ENCODE measurements around the gene OSBPL3.

Gene OSBPL3

DNA sequence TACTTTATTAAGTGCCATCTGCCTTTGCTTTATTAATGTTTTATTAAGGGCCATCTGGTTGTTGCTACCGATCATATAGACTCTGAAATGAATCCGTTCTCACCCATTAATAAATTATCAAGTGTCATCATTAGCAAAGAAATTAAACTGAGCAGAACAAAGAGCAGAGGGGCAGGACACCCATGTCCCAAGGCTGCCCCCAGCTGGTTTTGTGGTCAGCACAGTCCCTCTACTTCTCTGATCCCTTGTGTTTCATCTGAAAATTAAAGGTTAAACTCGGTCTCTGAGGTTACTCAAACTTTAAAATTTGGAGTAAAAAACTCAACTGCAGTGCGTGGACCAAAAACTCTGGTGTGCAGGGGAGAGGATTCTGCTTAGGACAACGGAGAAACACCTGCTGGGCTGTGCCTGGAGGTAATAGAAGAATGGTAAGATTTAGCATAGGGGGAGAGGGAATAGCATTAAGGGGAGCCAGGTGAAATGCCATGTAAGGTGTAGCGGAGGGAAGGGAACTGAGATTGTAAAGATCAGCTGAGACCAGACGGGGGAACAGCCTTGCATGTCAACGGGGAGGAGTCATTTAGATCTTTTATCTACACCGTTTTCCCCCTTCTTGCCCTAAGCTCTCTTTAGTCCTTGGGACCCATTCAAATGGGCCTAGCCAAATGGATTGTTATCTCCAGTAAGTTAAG lies 212.0 kb downstream of the OSBPL3 start:
- in situ Hi-C loops (cut with HindIII; ENCODE audit: low pct_unique_long_range_greater_than_20kb, low sequenced_read_pairs), result no loop called here
- TF ChIP-seq JUND (IDR thresholded peaks at IDR 0.05; ENCODE audit: low read depth), result no peak
- no peak for DNase-seq (ENCODE audit: low read depth in 1 of 2, low spot score in 1 of 2)

DNA sequence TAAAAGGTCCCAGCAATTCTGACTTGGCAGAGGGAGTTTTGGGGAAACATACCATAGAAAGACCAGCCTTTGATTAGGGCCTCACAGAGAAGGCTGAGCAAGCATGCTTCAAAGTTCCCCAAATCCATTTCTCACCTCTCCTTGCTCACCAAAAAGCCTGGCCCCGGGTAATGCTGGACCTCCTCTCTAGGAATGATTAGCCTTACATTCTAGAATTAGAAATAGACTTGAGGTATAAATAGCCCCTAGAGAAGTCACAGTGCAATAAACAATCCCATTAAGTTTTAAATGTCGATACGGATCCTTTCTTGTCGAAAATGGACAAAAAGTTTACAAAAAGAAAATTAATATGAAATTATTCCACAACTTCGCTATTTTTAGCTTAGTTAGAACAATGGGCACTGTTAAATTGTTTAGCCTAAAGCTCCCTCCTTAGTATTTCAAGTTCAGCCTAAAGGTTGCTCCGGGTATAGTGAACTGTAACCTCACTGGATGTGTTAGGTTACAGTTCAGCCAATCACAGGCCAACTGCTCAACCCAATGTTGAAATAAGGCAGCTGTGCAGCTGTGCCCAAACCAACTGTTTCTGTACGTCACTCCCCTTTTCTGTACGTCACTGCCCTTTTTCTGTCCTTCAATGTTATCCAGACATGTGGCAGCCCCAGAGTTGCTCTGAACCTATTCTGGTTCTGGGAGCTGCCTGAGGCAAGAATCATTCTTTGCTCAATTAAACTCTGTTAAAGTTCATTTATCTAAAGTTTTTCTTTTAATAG lies 214.8 kb downstream of the OSBPL3 start:
- DNase-seq (ENCODE audit: low read depth in 1 of 2, low spot score in 1 of 2), result peak in 1 of 2 experiments; percentile 8
- no peak for TF ChIP-seq JUND (IDR thresholded peaks at IDR 0.05; ENCODE audit: low read depth)
- in situ Hi-C loops (cut with HindIII; ENCODE audit: low pct_unique_long_range_greater_than_20kb, low sequenced_read_pairs), result no loop called here

DNA sequence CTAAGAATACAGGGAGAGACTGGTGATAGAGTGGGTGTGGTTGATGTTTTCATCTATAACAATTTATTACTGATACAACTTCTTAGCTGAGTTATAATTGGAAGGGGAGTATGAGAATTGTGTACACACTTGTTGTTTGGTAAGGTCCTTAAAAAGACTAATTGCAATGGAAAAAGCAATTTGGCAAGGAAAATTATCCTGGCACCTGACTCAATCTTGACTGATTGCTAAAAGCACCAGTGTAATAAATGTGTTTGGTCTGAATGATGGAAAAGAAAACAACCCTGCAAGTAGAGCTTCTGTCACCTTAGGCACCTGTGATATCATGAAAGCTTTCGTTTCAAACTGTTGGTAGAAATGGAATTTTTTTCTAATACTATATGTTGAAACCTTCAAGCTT lies 216.0 kb downstream of the OSBPL3 start:
- no peak for DNase-seq (ENCODE audit: low read depth in 1 of 2, low spot score in 1 of 2)
- no peak for TF ChIP-seq JUND (IDR thresholded peaks at IDR 0.05; ENCODE audit: low read depth)
- in situ Hi-C loops (cut with HindIII; ENCODE audit: low pct_unique_long_range_greater_than_20kb, low sequenced_read_pairs), result no loop called here

DNA sequence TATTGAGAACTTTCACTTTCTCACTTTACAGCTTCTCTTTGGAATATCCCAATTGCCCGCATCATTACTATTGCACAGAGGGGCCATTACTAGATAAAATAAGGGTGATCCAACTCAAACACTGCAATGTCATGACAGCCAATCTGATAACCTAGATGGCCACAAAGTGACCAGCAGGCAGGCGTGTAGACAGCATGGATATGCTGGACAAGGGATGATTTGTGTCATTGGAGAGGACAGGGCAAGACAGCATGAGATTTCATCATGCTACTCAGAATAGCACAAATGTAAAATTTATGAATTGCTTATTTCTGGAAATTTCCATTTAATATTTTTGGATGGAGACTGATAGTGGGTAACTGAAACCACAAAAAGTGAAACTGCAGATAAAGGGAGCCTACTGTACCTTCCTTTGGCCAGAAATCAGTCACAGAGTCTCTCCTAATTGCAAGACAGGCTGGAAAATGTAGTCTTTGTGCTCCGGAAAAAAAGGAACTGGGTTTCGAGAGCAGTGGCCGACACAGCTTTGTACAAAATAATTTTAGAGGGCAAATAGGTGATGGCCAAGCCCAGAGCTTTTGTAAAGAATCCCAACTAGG lies 216.6 kb downstream of the OSBPL3 start:
- no peak for TF ChIP-seq JUND (IDR thresholded peaks at IDR 0.05; ENCODE audit: low read depth)
- in situ Hi-C loops (cut with HindIII; ENCODE audit: low pct_unique_long_range_greater_than_20kb, low sequenced_read_pairs), result no loop called here
- DNase-seq (ENCODE audit: low read depth in 1 of 2, low spot score in 1 of 2), result no peak

DNA sequence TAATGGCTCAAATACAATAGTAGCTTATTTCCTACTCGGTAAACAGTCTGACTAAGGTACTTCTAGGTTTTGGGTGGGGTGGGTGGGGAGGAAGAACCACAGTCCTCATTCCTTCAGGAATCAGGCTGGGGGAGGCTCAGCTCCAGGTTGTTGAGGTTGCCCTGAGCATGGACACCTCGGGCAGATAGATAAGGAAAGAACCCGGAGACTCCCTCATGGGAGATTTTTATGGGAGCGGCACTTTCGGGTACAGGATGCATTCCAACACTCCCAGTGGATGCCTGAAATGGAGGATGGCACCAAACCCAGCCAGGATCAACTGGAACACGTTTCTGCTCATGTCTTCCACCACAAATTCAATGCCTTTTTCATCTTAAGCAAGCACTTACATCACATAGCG lies 217.2 kb downstream of the OSBPL3 start:
- no peak for TF ChIP-seq JUND (IDR thresholded peaks at IDR 0.05; ENCODE audit: low read depth)
- DNase-seq (ENCODE audit: low read depth in 1 of 2, low spot score in 1 of 2), result no peak
- in situ Hi-C loops (cut with HindIII; ENCODE audit: low pct_unique_long_range_greater_than_20kb, low sequenced_read_pairs), result no loop called here

DNA sequence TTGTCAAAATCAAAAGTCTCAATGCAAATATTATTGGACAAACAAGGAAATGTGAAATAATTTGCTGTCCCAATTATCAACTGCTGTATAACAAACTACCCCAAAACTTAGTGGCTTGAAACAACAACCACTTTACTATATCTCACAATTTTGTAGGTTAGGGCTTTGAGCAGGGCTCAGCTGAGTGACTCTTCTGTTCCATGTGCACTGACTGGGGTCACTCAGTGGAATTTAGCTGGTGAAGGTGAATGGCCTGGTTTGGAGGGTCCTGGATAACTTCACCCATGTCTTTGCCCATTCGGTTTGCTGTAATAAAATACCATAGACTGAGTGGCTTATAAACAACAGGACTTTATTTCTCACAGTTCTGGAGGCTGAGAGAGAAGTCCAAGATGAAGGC lies 219.0 kb downstream of the OSBPL3 start:
- in situ Hi-C loops (cut with HindIII; ENCODE audit: low pct_unique_long_range_greater_than_20kb, low sequenced_read_pairs), result no loop called here
- no peak for TF ChIP-seq JUND (IDR thresholded peaks at IDR 0.05; ENCODE audit: low read depth)
- no peak for DNase-seq (ENCODE audit: low read depth in 1 of 2, low spot score in 1 of 2)

DNA sequence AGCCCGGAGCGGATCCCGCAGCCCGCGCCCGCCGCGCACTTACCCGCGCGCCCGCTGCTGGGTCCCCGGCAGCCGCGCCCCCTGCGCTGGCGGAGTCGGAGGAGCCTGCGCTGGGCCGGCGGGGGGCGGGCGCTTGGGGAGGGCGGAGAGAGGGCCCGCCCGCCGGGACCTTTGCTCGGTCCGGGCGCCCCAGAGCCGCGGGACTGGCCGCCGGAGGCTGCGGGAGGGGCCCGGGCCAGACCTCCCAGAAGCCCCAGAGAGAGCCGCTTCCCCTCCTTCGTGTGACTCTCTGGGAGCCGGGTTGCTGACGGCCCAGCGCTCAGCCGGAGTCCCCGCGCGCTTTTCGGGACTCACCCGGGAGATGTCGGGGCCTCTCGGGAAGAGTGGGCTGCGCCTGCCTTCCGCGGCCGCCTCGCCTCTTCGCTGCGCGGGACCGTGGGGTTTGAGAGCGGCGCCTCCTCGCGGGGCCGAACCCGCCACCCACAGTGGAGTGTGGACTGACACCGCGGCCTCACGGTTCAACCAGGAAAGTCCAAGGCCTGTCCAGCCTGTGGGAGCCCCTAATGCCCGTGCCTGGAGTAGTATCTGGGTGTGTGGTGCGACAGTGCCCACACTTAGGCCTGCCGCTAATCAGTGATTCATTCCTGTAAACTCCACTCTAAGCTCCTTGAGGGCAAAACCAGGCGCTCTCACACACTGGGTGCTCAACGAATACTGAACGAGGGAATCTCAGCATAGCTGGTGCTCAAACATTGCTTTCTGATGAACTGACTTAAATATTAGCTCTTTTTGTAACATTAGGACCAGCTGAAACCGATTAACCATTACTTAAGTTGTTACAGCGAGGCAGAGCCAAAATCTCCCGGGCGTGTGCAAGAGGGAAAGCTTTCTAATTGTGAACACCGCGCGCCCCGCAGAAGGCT lies 222.4 kb downstream of the OSBPL3 start, which contains the start of gene GSDME:
TSS of gene GSDME (minus strand) at position 112 of the 923 bp plus-strand sequence. CDS start 7,690 bp downstream, outside the sequence.
- TF ChIP-seq JUND (IDR thresholded peaks at IDR 0.05; ENCODE audit: low read depth), result no peak
- in situ Hi-C loops (cut with HindIII; ENCODE audit: low pct_unique_long_range_greater_than_20kb, low sequenced_read_pairs), result no loop called here
- DNase-seq (ENCODE audit: low read depth in 1 of 2, low spot score in 1 of 2), result peak; percentile 33 to 38

DNA sequence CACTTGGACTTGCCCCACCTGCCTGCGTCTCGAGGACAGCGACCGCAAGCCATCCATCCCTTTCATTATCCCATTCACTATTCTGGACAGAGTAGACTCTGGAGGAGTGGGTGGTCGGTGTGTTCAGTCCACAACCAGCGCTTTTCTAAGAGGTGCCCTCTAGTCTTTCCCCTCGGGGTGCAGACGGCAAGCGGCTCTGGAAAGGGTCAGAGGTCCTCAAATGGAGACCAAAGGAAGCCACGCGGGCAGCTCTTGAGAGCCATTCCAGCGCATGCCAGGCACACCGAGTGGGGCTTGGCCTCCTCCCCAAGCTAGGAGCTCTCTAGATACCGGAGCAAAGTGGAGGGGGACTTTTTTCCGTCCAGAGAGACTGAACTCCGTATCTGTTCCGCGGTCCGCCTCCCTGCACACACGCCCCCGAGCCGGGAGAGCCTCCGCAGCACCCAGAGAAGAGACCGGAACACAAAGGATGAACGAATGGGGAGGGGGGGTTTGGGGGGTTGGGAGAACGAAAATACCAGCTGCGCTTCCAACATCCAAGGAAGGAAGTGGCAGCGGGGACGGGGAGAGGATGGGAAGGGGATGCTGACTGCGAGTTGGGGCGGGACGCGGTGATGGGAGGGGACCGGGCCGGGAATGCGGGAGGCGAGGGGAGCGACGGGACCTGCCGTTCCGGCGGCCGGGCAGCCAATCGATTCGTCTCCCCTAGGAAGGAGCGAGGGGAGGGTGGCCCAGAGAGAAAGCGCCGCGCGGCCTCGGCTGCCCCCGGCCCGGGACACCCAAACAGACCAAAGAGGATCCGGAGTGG lies 223.2 kb downstream of the OSBPL3 start:
- peak in 1 of 2 experiments; percentile 45 for DNase-seq (ENCODE audit: low read depth in 1 of 2, low spot score in 1 of 2)
- in situ Hi-C loops (cut with HindIII; ENCODE audit: low pct_unique_long_range_greater_than_20kb, low sequenced_read_pairs), result no loop called here
- no peak for TF ChIP-seq JUND (IDR thresholded peaks at IDR 0.05; ENCODE audit: low read depth)

DNA sequence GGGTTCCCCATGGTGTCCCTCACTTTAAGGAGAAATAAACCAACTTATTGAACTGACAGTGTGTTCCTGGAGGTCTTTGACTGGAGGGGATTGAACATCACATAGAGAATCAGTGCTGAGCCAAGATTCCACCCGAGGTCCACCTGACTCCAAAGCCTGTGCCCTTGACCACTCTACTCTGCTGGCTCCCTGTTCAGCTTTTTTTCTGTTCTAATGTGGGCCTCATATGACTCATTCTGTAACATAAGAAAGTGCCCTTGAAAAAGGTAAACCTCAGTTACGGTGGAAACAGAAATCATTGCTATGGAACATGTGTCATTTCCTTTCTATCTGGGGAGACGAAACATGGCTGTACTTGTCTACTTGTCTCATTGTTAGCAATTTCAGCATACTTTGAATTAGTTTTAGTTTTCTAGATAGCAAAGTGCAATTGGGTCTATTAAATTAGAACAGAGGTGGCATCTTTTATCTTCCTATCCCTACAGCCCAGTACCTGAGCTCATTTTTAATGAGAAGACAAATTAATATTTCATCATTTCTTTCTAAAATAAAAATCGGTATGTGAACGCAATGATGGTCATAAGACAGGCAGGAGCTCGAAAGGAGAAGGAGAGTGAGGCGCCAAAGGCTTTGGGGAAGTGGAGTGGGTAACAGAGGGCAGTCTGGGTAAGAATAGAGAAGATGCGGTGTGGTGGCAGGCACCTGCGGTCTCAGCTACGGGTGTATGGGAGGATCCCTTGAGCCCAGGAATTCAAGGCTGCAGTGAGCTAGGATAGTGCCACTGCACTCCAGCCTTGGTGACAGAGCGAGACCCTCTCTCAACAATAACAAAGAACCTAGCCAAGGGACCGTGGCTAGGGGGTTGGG lies 224.2 kb downstream of the OSBPL3 start:
- no peak for TF ChIP-seq JUND (IDR thresholded peaks at IDR 0.05; ENCODE audit: low read depth)
- no peak for DNase-seq (ENCODE audit: low read depth in 1 of 2, low spot score in 1 of 2)
- in situ Hi-C loops (cut with HindIII; ENCODE audit: low pct_unique_long_range_greater_than_20kb, low sequenced_read_pairs), result no loop called here

DNA sequence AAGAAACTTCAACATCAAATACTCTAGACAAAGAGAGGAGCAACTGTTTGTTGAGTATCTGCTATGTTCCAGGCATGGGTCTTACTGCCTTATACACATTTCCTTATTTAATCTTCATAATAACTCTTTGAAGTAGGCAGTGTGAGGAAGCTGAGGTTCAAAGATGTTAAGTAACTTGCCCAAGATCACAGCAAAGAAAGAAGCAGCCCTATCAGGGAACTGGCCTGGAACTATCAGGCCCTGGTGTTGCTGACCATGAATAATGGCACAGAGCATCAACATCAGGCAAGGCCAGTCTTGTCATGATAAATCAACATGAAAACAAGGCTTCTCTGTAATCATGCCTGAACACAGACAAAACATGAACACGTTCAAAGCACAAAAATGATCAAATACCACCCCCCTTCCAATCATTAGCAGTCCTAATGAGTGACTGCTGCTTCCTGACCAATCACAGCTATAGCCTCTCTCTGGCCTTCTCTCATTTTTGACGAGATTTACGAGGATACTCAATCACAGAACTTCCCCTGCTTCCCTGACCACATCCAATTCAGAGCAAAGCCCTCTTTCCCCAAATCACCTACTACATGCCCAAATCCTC lies 225.0 kb downstream of the OSBPL3 start:
- DNase-seq (ENCODE audit: low read depth in 1 of 2, low spot score in 1 of 2), result no peak
- in situ Hi-C loops (cut with HindIII; ENCODE audit: low pct_unique_long_range_greater_than_20kb, low sequenced_read_pairs), result no loop called here
- TF ChIP-seq JUND (IDR thresholded peaks at IDR 0.05; ENCODE audit: low read depth), result no peak
